Right ventricle myocardium superior (tissue), 1 donor: Measurements from ENCODE around the gene GJD4. TPM values are rescaled to one million over a fixed set of nuclear protein-coding genes. Genes with fewer than 3 reads are reported as not detected.
A peak's percentile ranks its signal among the peaks of the same experiment; 100 is the strongest.

Experiments
- ATAC-seq: fragments of 200-7000 bp; cut with Tn5 transposase; one replicate; pipeline ENCODE4 v1.9.1; 2020; ENCODE audit warnings: mild to moderate bottlenecking; ENCODE audit not compliant: poor library complexity
- DNase-seq: peaks from one replicate; pipeline ENCODE4 v3.0.0-alpha.2; 2020
- intact Hi-C: fragments of 100-400 bp; cut with DNase I; formaldehyde crosslinking; loops from one replicate; pipeline ENCODE4 v1.11.2; 2022
- total RNA-seq: library from RNA; stranded (reverse); fragmentation: NEBNext Ultra II Directional; extraction: Animal tissue kit (Norgen Biotek cat#: 25700); gene quantifications from one replicate; pipeline ENCODE4 v1.2.1, GENCODE V29; 2021
- donor health status: DM: no; HTN: yes; CAD: no; lungs with severe emphysema.

The GJD4 gene
- total RNA-seq, 1 donor from 2014 or later: not detected

- DNase-seq (no peak), ATAC-seq (peak; percentile 55)
- intact Hi-C loops: no loop called here
These were observed 2.6 kb downstream of the GJD4 start for GRCh38 chr10:35607475-35608327.

- ATAC-seq: no peak
- intact Hi-C loops: no loop called here
- no peak for DNase-seq
These were observed 3.2 kb downstream of the GJD4 start for GRCh38 chr10:35608328-35608672.

- intact Hi-C loops: no loop called here
- no peak for DNase-seq
- ATAC-seq: no peak
These were observed 6.6 kb downstream of the GJD4 start for GRCh38 chr10:35611750-35612149.

GRCh38 chr10:35612385-35613106 lies 7.4 kb downstream of the GJD4 start:
- no peak for ATAC-seq
- DNase-seq: no peak
- intact Hi-C loops: no loop called here

GRCh38 chr10:35613107-35613440 lies 7.9 kb downstream of the GJD4 start:
- intact Hi-C loops: no loop called here
- no peak for DNase-seq
- ATAC-seq: no peak

GRCh38 chr10:35613597-35614226 lies 8.6 kb downstream of the GJD4 start:
- intact Hi-C loops: no loop called here
- ATAC-seq: peak; percentile 48
- DNase-seq: no peak

- ATAC-seq: no peak
- intact Hi-C loops: no loop called here
These were observed 9.2 kb downstream of the GJD4 start for GRCh38 chr10:35614312-35614711.

GRCh38 chr10:35626971-35627507 lies 21.9 kb downstream of the GJD4 start:
- no peak for DNase-seq
- ATAC-seq: no peak
- intact Hi-C loops: no loop called here

More at GRCh38 chr10:35614312-35614711, 9.2 kb downstream of the GJD4 start:
- DNase-seq: no peak

GRCh38 chr10:35631404-35631803 lies 26.3 kb downstream of the GJD4 start:
- intact Hi-C loops: loop anchor here (10.0 kb wide), 1 partner anchor 863 kb away; no protein-coding TSS in a partner anchor
- ATAC-seq: no peak
- DNase-seq: no peak

GRCh38 chr10:35632027-35632426 lies 26.9 kb downstream of the GJD4 start:
- ATAC-seq (no peak), DNase-seq (no peak)
- intact Hi-C loops: loop anchor here (10.0 kb wide), 1 partner anchor 863 kb away; no protein-coding TSS in a partner anchor

GRCh38 chr10:35633006-35633980 lies 28.2 kb downstream of the GJD4 start:
- DNase-seq (no peak), ATAC-seq (no peak)
- intact Hi-C loops: loop anchor here (10.0 kb wide), 1 partner anchor 862 kb away; no protein-coding TSS in a partner anchor

GRCh38 chr10:35635576-35635975 lies 30.4 kb downstream of the GJD4 start:
- ATAC-seq (peak; percentile 74), DNase-seq (no peak)

GRCh38 chr10:35636956-35637355 lies 31.8 kb downstream of the GJD4 start:
- DNase-seq (no peak), ATAC-seq (no peak)
- intact Hi-C loops: loop anchor here (2.0 to 10.0 kb wide), 3 partner anchors 858 to 1245 kb away; no protein-coding TSS in a partner anchor

More at GRCh38 chr10:35635576-35635975, 30.4 kb downstream of the GJD4 start:
- intact Hi-C loops: loop anchor here (5.0 to 10.0 kb wide), 2 partner anchors 859 to 1247 kb away; no protein-coding TSS in a partner anchor

GRCh38 chr10:35637462-35637861 lies 32.3 kb downstream of the GJD4 start:
- intact Hi-C loops: loop anchor here (2.0 to 10.0 kb wide), 3 partner anchors 857 to 1245 kb away; no protein-coding TSS in a partner anchor
- ATAC-seq: no peak
- DNase-seq: no peak

- ATAC-seq (no peak), DNase-seq (no peak)
- intact Hi-C loops: loop anchor here (5.0 to 10.0 kb wide), 2 partner anchors 857 to 1244 kb away; no protein-coding TSS in a partner anchor
These were observed 33.0 kb downstream of the GJD4 start for GRCh38 chr10:35638101-35638500.

- DNase-seq: no peak
- intact Hi-C loops: loop anchor here (5.0 to 10.0 kb wide), 2 partner anchors 856 to 1243 kb away; no protein-coding TSS in a partner anchor
- no peak for ATAC-seq
These were observed 34.0 kb downstream of the GJD4 start for GRCh38 chr10:35639021-35639727.
